ENCODE measurements around the gene JARID2. TPM values are rescaled to one million over a fixed set of nuclear protein-coding genes. Genes with fewer than 3 reads are reported as not detected.

JARID2 gene
- total and polyA plus RNA-seq, 8 donors = 2.4 to 6.7 (median 3.7) TPM

GRCh38 chr6:15357782-15358181, 111.9 kb downstream of the JARID2 start:
- FAIRE-seq = no peak
- Histone ChIP-seq H3K9me3 (no peaks in the 10 kb centered on the region), H3K27me3 (no peaks in the 10 kb centered on the region), H3K27ac (no peak overlapping the region), H3K4me1 (peaks cover 0 to 4% (median 1%) of the 10 kb centered on the region in 3 donors), H3K4me3 (no peak overlapping the region), H3K36me3 (no peaks in the 10 kb centered on the region)
- intact Hi-C loops (cut with DNase I) = no loop called here
- WGBS, 2 donors = 83 to 86% methylated on average over 5 of the region's 5 CpGs
- ATAC-seq = no peak
- DNase-seq = no peak
- no peak for TF ChIP-seq CTCF (IDR thresholded peaks at IDR 0.05)

- WGBS, 2 donors = 82 to 89% methylated on average over 9 of the region's 9 CpGs
- FAIRE-seq = no peak
Observed at GRCh38 chr6:15358579-15359327, 112.9 kb downstream of the JARID2 start.

GRCh38 chr6:15359335-15359862, 113.5 kb downstream of the JARID2 start:
- Histone ChIP-seq H3K36me3 (no peaks in the 10 kb centered on the region), H3K4me3 (no peak overlapping the region), H3K4me1 (peaks cover 13 to 18% (median 13%) of the 10 kb centered on the region in 3 donors), H3K27ac (no peak overlapping the region), H3K27me3 (no peaks in the 10 kb centered on the region), H3K9me3 (no peaks in the 10 kb centered on the region)
- FAIRE-seq = no peak
- 91 to 92% methylated on average over 11 of the region's 11 CpGs for WGBS, 2 donors
- ATAC-seq = no peak
- intact Hi-C loops (cut with DNase I) = no loop called here
- no peak for DNase-seq
- no peak for TF ChIP-seq CTCF (IDR thresholded peaks at IDR 0.05)

More at GRCh38 chr6:15358579-15359327, 112.9 kb downstream of the JARID2 start:
- Histone ChIP-seq H3K36me3 (no peaks in the 10 kb centered on the region), H3K4me3 (no peak overlapping the region), H3K27ac (no peak overlapping the region), H3K27me3 (no peaks in the 10 kb centered on the region), H3K9me3 (no peaks in the 10 kb centered on the region), H3K4me1 (peaks cover 6 to 13% (median 7%) of the 10 kb centered on the region in 3 donors)
- TF ChIP-seq CTCF (IDR thresholded peaks at IDR 0.05) = no peak
- intact Hi-C loops (cut with DNase I) = no loop called here
- ATAC-seq (no peak), DNase-seq (no peak)

GRCh38 chr6:15360300-15360699, 114.4 kb downstream of the JARID2 start:
- no peaks in the 10 kb centered on the region for H3K36me3 ChIP-seq
- DNase-seq (no peak), ATAC-seq (no peak), FAIRE-seq (no peak)
- intact Hi-C loops (cut with DNase I) = no loop called here
- H3K4me3 ChIP-seq = no peak overlapping the region
- WGBS, 2 donors = 97 to 98% methylated on average over 9 of the region's 9 CpGs
- TF ChIP-seq CTCF (IDR thresholded peaks at IDR 0.05) = no peak
- peaks cover 18 to 27% (median 22%) of the 10 kb centered on the region in 3 donors for H3K4me1 ChIP-seq
- H3K27ac ChIP-seq = no peak overlapping the region
- H3K9me3 ChIP-seq = no peaks in the 10 kb centered on the region
- H3K27me3 ChIP-seq = no peaks in the 10 kb centered on the region

GRCh38 chr6:15361197-15361596, 115.3 kb downstream of the JARID2 start:
- ATAC-seq (no peak), FAIRE-seq (no peak), DNase-seq (no peak)
- 92 to 97% methylated on average over 3 of the region's 3 CpGs for WGBS, 2 donors
- Histone ChIP-seq H3K27ac (no peak overlapping the region), H3K27me3 (no peaks in the 10 kb centered on the region), H3K36me3 (no peaks in the 10 kb centered on the region), H3K9me3 (no peaks in the 10 kb centered on the region), H3K4me1 (peaks cover 25 to 35% (median 30%) of the 10 kb centered on the region in 3 donors), H3K4me3 (no peak overlapping the region)
- TF ChIP-seq CTCF (IDR thresholded peaks at IDR 0.05) = no peak
- intact Hi-C loops (cut with DNase I) = no loop called here

All from pancreas (tissue), 10 donors.